ENCODE measurements around the gene FRY. TPM values are rescaled to one million over a fixed set of nuclear protein-coding genes. Genes with fewer than 3 reads are reported as not detected.
A peak's percentile ranks its signal among the peaks of the same experiment; 100 is the strongest.

Gene FRY
- total RNA-seq, 1 donor from 2014 or later = 153 TPM

DNA sequence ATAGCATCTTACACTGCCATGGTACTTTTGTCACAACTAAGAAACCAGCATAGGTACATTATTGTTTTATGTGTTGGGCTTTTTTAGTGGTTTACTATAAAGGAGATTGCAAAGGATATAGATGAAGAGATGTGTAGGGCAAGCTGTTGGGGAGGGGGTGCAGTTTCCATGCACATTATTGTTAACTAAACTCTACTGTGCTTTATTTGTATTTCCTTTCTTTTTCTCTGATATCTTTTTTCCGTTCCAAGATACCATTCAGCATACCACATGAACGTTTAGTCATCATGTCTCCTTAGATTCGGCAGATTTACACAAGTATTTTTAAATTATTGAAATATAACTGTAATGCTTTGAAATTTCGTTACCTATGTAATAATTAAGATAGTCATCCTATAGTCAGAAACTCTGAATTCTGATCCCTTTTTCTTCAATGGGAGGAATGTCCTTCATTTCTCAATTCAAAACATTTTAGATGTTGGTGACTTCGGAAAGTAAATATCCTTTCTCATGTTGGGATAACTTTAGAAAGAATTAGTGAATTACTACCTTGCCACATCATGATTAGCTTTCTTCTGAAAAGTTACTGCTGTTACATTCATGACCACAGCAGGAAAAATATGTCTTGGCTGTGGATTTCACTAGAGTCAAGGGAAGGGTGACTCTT lies 82.8 kb downstream of the FRY start:
- intact Hi-C loops (cut with micrococcal nuclease) = no loop called here
- DNase-seq (no peak), ATAC-seq (no peak)

DNA sequence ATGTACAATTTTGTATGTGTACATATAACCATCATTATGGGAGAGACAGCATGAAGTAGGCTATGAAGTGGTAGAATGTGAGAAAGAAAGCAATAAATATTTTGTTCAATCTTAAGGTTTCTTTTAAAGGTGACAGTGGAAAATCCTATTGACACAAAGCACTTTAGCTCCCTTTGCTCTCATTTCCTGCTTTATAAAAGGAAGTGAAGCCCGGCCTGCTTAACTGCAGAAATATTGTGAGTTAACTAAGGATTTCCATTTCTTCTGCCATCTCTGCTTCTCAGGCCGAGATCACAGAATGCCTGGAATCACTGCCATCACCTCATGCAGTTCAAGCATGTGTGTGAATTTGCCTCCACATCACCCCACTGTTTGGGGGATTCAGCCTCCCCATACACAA lies 83.5 kb downstream of the FRY start:
- no peak for ATAC-seq
- DNase-seq = no peak
- intact Hi-C loops (cut with micrococcal nuclease) = no loop called here

DNA sequence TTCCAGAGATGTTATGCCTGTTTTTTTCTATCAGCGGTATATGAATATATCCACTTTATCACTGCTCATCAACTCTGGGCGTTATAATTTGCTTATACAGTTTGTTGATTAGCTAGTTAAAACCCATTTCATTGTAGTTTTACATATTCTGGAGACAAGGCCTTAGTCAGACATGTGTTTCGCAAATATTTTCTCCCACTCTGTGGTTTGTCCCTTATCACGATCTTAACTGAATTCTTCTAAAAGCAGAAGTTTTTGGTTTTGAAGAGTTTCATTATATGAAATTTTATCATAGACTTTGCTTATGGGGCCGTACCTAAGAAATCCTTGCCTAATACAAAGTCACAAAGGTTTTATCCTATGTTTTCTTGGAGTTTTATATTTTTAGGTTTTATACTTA lies 84.6 kb downstream of the FRY start:
- intact Hi-C loops (cut with micrococcal nuclease) = no loop called here
- ATAC-seq = no peak
- no peak for DNase-seq

DNA sequence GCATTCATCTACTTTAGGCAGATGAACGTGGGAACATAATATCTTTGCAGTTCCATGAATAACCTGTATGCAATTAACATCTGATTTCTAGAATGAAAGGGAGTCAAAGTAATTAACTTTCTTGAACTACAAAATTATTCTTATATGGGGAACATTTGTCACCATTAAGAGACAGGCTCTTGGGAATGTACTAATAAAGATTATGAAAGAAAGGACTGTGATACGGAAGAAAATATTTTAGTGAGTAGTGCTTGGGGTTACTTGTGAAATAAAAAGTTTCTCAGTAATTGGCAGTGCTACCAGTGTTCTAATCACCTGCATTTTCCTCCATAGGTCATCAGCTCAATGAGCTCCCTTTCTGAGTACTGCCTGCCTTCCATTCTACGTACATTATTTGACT lies 85.4 kb downstream of the FRY start:
- DNase-seq (no peak), ATAC-seq (peak; percentile 16)
- intact Hi-C loops (cut with micrococcal nuclease) = no loop called here

DNA sequence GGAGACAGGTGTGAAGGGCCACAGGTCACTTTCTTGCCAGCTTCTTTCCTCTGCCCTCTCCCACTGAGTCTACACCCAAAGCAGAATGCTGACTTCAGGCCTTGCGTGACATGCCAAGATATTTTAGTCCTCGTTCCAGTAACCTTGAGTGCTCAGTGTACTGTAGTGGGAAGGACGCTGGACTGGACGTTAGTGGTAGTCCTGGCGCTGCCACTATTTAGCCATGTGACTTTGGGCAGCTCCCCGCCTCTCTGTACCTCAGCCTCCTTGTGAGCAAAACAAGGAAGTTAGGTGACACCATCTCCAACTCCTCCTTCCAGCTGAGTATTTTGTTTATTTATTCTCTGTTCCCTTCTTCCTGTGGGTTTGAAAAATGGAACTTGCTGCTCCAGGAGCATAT lies 86.1 kb downstream of the FRY start:
- intact Hi-C loops (cut with micrococcal nuclease) = no loop called here
- ATAC-seq (peak; percentile 98), DNase-seq (peak; percentile 65)

DNA sequence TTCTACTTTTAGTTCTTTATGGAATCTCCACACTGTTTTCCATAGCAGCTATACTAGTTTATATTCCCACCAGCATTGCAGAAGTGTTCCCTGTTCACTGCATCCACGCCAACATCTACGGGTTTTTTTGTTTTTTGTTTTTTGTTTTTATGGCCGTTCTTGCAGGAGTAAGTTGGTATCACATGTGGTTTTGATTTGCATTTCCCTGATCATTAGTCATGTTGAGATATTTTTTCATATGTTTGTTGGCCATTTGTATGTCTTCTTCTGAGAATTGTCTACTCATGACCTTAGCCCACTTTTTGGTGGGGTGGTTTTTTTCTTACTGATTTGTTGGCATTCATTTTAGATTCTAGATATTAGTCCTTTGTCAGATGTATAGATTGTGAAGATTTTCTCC lies 89.7 kb downstream of the FRY start:
- DNase-seq = no peak
- ATAC-seq = no peak
- intact Hi-C loops (cut with micrococcal nuclease) = no loop called here

DNA sequence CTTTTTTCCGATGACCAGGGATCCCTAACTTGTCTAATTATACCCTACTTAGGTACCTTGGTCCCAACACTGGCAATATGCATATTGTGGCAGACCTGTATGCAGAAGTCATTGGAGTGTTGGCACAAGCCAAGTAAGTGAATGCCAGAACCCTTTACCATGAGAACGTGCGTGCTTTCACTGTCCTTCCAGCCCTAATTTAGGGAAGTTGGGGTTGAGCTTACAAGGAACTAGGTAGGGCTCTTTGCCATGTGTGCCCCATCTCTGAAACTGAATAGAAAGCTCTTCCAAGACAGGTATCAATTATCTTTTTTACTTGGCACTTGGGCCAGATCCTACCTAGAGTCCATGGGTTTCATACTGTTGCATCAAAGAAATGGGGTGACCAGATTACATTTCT lies 93.2 kb downstream of the FRY start:
- DNase-seq (no peak), ATAC-seq (peak; percentile 43)
- intact Hi-C loops (cut with micrococcal nuclease) = no loop called here

DNA sequence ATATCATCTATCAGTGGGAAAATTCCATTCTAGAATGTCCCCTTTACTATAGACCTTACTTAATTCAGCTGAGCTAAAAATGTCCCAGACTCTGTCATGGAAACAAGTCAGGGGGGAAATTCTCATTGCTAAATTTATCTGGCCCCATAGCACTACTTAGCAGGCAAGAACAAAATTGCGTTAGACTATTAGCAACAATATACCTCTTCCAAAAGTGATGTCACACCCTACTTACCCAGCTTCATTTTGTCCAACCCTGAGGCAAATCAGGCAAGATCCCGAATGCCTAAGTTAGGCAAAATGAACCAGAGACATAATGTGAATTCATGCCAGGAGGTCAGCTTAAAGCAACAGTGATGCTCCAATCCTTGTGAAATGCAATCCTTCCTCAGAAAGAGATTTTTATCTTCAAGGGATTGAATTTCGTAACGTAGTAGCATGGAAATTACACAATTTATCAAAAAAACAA lies 93.7 kb downstream of the FRY start:
- intact Hi-C loops (cut with micrococcal nuclease) = no loop called here
- DNase-seq = no peak
- peak; percentile 93 for ATAC-seq

DNA sequence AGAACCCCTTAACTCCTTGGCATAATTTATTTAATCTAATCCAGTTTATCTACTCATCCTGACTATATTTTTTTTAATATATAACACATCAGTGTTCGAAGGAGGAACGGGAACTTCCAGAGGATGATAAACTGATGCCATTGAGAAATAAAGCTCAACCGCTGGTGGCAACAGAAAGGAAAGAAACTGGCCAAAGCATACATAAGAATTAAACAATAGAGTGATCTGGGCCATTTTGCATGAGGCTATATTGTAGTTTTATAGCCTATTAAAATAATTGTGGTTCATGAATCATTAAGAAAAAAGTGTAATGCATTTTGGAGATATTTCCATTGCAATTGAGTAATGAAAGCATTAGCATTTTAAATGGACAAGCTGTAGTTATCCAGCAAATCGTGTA lies 94.2 kb downstream of the FRY start:
- intact Hi-C loops (cut with micrococcal nuclease) = no loop called here
- DNase-seq = no peak
- no peak for ATAC-seq

DNA sequence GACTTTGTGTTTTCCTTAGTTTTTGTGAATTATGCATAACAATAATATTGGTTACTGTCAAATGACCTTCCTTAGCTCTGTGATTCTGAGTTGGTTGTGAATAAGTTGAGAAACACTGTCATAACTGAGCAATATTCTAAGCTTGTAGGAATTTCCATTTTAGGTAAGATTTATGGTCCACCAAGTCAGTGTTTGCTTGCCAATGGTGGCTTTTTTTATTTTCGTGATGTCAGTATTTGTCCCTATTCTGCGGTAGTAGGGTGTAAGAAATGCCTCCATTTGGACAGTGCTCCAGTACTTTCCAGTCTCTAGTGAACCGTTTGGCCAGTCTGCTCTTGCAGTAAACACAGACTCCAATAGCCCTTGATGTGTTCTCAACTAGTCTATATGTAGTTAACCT lies 94.7 kb downstream of the FRY start:
- ATAC-seq (peak; percentile 32), DNase-seq (no peak)

DNA sequence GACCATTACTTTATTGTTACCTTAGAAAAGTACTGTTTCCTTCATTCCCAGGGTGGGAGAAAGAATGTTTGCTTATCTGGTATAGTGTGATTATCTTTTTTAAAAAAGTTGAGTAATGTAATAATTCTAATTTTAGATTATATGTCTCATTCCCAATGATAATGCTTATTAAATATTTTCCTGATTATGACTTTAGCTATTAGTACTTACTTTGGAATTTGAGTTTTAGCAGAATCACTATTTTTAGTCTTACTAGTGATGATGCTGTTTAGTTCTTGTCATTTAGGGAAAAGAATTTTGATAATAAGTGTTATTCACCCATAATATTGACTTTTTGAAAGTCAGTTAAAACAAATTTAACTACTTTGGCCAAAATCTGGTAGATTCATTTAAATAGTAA lies 95.2 kb downstream of the FRY start:
- intact Hi-C loops (cut with micrococcal nuclease) = no loop called here
- ATAC-seq (no peak), DNase-seq (no peak)

More for the DNA sequence above, 94.7 kb downstream of the FRY start:
- intact Hi-C loops (cut with micrococcal nuclease) = no loop called here

DNA sequence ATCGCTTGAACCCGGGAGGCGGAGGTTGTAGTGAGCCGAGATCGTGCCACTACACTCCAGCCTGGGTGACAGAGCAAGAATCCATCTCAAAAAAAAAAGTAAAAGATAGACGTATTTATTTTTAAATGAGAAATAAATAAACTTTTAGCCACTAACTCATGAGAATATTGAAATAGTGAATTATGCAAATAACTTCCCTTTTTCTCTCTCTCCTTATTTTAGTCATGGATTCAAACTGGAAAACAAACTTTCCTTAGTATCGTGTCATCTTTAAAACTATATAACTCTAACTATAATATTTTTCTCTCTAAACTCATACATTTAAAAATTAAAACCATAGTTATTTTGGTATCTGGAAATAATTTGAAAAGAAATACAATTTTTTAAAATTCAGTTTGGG lies 96.1 kb downstream of the FRY start:
- no peak for DNase-seq
- intact Hi-C loops (cut with micrococcal nuclease) = no loop called here
- no peak for ATAC-seq

DNA sequence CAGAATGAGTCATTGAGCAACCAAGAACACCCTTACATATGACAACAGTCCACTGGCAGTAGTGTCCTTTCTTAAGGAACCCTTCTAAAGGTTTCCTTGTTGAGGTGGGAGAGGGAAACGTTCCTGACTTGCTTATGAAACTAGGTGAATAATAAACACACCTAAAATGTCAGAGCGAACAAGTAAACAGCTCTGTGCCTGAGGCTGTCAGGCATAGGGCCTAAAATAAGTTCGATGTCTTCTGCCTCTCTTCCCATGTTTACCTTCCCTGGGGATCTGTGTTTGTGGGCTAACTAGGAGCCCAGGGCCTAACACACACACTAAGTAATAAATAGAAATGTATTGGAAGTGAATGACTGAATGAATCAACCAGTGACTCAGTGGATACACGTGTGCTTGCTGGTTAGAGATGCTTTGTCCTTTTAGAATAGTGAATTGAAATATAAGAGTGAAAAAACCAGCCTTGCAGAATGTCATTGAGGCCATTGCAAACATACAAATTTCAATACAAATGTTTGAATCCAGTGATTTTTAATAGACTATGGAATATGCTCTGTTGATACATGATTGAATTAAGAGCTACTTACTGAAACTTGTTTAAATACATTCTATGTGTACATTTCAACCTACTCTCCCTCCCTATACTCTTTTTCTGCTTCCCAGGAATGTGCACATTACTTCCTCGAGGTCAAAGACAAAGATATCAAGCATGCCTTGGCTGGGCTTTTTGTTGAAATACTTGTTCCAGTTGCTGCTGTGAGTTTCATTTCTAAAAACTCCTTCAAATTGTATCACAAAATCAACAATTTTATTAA lies 102.9 kb downstream of the FRY start:
- intact Hi-C loops (cut with micrococcal nuclease) = no loop called here
- ATAC-seq = peak; percentile 25
- no peak for DNase-seq

DNA sequence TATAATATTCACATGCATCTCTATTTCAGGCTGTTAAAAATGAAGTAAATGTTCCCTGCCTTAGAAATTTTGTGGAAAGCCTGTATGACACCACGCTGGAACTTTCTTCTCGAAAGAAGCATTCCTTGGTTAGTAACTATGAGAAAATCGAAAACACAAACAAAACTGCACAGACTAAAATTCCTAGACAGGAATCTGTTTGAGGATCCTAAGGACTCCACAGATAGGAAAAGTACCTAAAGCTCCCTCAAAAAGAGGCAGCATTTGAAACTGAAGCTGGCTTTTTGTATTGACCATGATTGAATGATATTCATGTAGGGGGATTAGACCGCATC lies 103.4 kb downstream of the FRY start:
- intact Hi-C loops (cut with micrococcal nuclease) = no loop called here
- no peak for ATAC-seq
- DNase-seq = no peak

DNA sequence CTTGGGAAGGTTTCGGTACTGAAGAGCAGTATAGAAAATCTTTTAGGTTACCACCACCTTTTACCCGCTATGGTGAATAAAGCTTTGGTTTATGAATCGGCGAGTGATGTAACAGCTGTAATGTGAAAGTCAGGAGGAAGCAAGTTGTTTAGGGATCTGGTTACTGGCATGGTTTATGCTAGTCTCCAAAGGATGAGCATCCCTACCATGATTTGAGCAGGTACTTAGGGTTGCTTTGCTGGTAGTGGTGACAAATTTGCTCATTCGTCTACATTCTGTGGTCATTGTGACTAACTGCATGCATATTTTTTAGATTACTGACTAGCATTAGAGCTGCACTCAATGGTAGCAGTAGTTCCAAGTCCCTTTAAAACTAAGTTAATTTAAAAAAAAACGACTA lies 104.1 kb downstream of the FRY start:
- ATAC-seq = no peak
- intact Hi-C loops (cut with micrococcal nuclease) = no loop called here

DNA sequence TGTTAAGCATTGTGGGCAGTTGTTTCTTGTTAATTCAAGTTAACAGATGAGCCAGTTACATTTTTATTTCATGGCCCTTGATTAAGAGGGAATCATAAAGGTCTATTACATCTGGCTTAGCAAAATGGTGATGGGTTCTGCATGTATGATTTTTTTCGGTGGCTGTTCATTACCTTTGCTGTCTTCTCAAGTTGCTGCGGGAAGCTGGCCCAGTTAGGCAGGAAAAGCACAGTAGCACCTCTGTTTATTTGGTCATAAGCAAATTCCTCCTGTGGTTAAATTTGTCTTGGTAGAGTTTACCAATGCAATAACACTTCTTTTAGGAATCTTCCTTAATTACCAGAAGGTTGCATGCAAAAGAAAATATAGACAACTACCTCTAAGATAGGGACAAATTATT lies 104.5 kb downstream of the FRY start:
- ATAC-seq (no peak), DNase-seq (no peak)
- intact Hi-C loops (cut with micrococcal nuclease) = no loop called here

More for the DNA sequence above, 104.1 kb downstream of the FRY start:
- DNase-seq = no peak

DNA sequence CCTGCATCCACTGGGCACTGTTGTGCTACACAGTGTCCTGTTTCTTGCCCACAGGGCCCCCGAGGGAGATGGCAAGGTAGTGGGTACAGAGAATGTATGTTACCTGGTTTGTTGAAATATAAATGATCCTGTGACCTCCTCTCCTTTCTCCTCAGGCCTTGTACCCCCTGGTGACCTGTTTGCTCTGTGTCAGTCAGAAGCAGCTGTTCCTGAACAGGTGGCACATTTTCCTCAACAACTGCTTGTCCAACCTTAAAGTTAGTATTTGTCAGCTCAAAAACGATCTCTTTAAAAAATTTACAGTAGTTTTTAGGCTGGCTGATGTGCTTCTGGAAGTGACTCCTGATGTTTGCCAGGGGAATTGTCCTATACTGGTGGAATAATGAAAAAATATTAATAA lies 105.1 kb downstream of the FRY start:
- DNase-seq (no peak), ATAC-seq (no peak)
- intact Hi-C loops (cut with micrococcal nuclease) = no loop called here

DNA sequence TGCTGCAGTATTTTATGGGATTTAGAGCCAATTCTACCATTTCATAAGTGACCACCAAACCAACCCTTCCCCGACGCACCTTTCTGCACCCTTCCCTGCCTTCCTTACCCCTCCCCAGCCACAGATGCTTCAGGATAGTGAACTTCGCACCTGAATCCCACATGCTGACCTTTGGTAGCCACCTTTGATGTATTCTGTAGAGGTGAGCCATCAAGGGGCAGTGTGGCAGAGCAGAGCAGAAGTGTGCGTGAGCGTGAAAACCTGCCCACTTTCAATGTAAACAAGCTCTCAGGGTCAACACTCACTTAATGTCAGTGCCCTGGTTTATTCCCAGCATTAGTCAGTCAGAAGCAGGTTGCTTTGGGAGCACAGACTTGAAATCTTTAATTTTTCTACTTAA lies 107.7 kb downstream of the FRY start:
- no peak for DNase-seq
- intact Hi-C loops (cut with micrococcal nuclease) = no loop called here
- no peak for ATAC-seq

DNA sequence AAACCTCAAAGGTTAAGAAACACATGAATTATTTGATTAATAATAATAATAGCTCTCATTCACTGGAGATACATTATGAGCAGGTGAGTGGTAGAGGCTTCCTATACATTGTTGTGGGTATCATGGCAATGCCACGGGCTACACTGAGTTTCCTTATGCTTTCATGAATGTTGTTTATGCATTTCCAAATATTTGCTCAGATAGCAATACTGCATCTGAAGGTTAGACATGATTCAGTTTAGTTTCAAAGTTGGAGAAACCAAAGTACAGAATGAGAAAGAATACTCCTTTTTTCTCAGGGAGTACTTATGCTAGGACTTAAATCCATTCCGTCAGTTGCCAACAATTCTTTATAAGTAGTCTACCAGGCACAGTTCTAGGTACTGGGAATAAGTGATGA lies 108.5 kb downstream of the FRY start:
- intact Hi-C loops (cut with micrococcal nuclease) = no loop called here
- DNase-seq (no peak), ATAC-seq (no peak)

DNA sequence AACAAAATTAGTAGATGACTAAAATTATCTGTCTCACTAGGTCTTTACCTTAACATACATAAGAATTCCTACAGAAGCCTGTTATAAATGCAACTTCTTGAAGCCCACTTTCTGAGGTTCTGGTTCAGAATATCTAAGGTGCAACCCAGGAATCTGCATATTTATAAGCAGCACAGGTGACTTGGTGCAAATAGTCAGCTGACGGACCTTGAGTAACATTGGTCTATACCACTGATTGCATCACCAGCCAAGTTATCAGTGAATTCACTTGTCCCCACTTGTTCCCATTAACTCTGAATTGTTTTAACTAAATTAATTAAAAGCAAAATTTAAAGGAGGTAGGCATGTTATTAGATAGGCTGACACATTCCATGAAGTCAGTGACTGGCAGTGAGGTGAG lies 109.9 kb downstream of the FRY start:
- intact Hi-C loops (cut with micrococcal nuclease) = no loop called here
- no peak for DNase-seq
- no peak for ATAC-seq

DNA sequence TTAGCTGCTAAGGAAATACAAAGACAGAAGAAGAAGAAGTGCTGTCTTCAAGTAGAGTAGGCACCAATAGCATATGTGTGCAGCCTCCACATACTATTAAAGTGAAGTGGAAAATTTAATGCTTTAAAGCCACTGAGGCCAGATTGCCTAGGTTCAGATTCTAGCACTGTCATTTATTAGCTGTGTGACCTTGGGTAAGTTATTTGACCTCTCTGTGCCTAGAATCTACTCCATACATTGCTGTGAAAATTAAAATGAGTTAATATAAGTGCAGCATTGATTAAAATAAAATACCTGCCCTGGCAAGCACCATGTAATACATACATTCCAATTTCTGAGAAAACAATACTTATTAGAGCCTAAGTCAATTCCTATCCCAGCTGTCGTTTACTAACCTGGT lies 110.5 kb downstream of the FRY start:
- ATAC-seq = no peak

More for the DNA sequence above, 110.5 kb downstream of the FRY start:
- intact Hi-C loops (cut with micrococcal nuclease) = no loop called here
- DNase-seq = no peak

Measured in left ventricle myocardium superior (tissue), 1 donor.